Measurements from ENCODE around the gene ADAMTS20.

DNA sequence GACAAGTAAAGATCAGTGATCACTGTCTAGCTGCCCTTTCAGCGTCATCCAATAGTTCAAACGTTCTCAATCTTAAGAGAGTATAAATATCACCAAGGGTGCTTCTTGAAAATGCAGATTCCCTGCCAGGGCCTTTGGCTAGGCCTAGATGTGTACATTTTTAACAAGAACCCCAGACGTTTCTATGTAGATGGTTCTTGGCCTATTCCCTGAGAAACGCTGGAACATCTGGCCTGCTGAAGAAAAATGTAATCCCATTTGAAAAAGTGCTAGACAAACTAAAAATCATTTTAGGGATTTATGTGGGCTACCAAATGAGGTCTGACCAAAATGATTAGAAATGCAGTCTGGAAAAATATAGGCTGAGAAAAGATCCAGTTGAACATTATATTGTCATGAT, 231.7 kb downstream of the ADAMTS20 start:
- TF ChIP-seq, protein P1, sequence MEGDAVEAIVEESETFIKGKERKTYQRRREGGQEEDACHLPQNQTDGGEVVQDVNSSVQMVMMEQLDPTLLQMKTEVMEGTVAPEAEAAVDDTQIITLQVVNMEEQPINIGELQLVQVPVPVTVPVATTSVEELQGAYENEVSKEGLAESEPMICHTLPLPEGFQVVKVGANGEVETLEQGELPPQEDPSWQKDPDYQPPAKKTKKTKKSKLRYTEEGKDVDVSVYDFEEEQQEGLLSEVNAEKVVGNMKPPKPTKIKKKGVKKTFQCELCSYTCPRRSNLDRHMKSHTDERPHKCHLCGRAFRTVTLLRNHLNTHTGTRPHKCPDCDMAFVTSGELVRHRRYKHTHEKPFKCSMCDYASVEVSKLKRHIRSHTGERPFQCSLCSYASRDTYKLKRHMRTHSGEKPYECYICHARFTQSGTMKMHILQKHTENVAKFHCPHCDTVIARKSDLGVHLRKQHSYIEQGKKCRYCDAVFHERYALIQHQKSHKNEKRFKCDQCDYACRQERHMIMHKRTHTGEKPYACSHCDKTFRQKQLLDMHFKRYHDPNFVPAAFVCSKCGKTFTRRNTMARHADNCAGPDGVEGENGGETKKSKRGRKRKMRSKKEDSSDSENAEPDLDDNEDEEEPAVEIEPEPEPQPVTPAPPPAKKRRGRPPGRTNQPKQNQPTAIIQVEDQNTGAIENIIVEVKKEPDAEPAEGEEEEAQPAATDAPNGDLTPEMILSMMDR (IDR thresholded peaks at IDR 0.05), result no peak
- TF ChIP-seq POLR2A (IDR thresholded peaks at IDR 0.05), result no peak
